ENCODE measurements around the gene GJB3.
"Not testable (repeated sequence)": the region's sequence is repeated elsewhere in the genome, so short reads cannot be mapped to it uniquely, and the experiment has no call there.

Gene GJB3

DNA sequence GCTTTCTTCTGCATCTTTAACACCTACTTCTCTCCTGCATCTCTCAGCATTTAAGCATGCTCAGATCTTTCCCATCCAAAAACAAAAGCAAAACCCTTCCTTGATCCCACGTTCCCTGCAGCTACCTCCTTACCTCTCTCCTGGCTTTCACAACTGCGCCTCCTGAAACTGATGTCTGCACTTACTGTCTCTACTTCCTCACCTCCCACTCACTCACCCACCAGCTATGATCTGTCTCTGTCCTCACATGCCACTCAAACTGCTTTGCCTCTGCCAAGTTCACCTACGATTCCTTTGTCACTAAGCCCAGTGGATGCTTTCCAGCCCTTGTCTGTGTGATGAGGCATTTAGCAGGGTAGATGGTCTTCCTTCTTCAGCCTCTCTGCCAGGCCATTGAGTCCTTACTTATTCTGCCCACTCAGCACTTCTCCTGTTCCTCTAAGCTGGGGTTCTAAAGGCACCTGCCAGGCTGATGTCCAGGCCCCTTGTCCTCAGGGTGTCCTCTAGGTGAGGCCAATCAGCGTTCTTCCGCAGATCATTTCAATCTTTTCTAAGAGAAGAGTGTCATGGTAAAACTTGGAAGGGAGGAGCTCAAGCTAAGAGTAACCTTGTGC, 10.0 kb upstream of the GJB3 start:
- no peaks in the 10 kb centered on the region for H3K9me3 ChIP-seq
- no peak overlapping the region for H3K4me3 ChIP-seq
- no peak for DNase-seq (ENCODE audit: low spot score in 2 of 2)
- no peaks in the 10 kb centered on the region for H3K36me3 ChIP-seq (replicated peaks)
- in situ Hi-C loops (cut with MboI; ENCODE audit: low sequenced_read_pairs), result no loop called here
- peaks cover 3% of the 10 kb centered on the region; the same call in 1 of the 2 replicates for H3K27me3 ChIP-seq (ENCODE audit: low read depth)
- no peaks in the 10 kb centered on the region for H3K4me1 ChIP-seq

DNA sequence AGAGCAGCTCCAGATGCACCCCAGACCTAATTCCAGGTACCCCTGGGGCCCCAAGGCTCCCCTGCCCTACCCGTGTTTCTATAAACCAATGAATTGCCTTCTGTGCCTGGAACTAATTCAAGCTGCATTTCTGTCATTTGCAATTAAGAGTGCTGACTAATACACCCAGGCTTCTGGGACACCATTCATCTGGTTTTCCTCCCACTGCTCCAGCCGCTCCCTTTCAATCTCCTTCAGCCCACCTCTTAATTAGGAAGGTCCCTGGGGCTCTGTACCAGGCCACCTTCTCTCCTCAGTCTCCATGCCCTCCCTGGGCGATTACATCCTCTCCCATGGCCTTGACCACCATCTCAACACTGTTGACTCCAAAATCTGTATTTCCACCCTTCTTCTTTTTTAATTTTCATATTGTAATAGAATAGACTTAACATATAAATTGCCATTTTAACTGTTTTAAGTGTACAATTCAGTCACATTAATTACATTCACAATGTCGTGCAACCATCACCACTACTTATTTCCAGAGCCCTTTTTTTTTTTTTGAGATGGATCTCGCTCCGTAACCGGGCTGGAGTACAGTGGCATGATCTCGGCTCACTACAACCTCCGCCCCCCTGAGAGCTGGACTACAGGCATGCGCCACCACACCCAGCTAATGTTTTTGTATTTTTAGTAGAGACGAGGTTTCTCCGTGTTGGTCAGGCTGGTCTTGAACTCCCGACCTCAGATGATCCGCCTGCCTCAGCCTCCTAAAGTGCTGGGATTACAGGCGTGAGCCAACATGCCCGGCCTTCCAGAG, 9.2 kb upstream of the GJB3 start:
- DNase-seq (ENCODE audit: low spot score in 2 of 2), result no peak
- peaks cover 3% of the 10 kb centered on the region; the same call in 1 of the 2 replicates for H3K27me3 ChIP-seq (ENCODE audit: low read depth)
- H3K4me3 ChIP-seq, result no peak overlapping the region
- H3K4me1 ChIP-seq, result no peaks in the 10 kb centered on the region
- in situ Hi-C loops (cut with MboI; ENCODE audit: low sequenced_read_pairs), result no loop called here
- no peaks in the 10 kb centered on the region for H3K9me3 ChIP-seq
- H3K36me3 ChIP-seq (replicated peaks), result no peaks in the 10 kb centered on the region

DNA sequence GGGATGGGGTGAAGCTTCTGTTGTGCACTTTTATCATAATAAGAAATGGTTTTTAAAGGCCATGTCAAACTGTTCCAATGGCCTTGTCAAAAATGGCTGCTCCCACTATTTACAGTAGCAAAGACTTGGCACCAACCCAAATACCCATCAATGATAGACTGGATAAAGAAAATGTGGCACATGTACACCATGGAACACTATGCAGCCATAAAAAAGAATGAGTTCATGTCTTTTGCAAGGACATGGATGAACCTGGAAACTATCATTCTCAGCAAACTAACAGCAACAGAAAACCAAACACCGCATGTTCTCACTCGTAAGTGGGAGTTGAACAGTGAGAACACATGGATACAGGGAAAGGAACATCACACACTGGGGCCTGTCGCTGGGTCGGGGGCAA, 7.9 kb upstream of the GJB3 start:
- H3K9me3 ChIP-seq; in situ Hi-C loops (cut with MboI; ENCODE audit: low sequenced_read_pairs); H3K27me3 ChIP-seq (ENCODE audit: low read depth): not testable (repeated sequence)

DNA sequence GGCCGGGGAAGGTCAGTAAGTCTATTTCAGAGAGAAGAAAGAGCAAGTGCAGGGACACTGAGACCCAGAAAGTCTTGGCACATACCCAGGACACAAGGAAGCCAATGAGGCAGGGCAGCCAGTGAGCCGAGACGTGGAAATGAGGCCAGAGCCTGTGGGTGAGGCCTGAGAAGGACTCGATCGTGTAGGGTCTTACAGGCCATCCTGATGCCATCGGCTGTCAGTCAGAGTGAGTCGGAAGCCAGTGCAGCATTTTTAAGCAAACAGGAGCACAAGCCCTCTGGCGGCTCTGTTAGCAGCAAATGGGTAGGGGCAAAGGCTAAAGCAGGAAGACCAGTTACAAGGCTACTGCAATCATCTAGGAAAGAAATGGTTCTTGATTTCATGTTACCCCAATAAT, 6.1 kb upstream of the GJB3 start:
- Histone ChIP-seq H3K4me3 (no peak overlapping the region), H3K9me3 (no peaks in the 10 kb centered on the region), H3K4me1 (no peaks in the 10 kb centered on the region), H3K27me3 (ENCODE audit: low read depth) (no peaks in the 10 kb centered on the region; the same call in 1 of the 2 replicates), H3K36me3 (replicated peaks) (no peaks in the 10 kb centered on the region)
- in situ Hi-C loops (cut with MboI; ENCODE audit: low sequenced_read_pairs), result no loop called here
- DNase-seq (ENCODE audit: low spot score in 2 of 2), result no peak

More for the DNA sequence above, 7.9 kb upstream of the GJB3 start:
- DNase-seq (ENCODE audit: low spot score in 2 of 2); H3K36me3 ChIP-seq (replicated peaks); H3K4me1 ChIP-seq; H3K4me3 ChIP-seq: not testable (repeated sequence)

GRCh38 chr1:34776911-34777310, 4.1 kb upstream of the GJB3 start:
- no peak for DNase-seq (ENCODE audit: low spot score in 2 of 2)
- Histone ChIP-seq H3K4me3 (no peak overlapping the region), H3K36me3 (replicated peaks) (no peaks in the 10 kb centered on the region), H3K9me3 (no peaks in the 10 kb centered on the region), H3K27me3 (ENCODE audit: low read depth) (peaks cover 4% of the 10 kb centered on the region; the same call in 1 of the 2 replicates), H3K4me1 (no peaks in the 10 kb centered on the region)
- in situ Hi-C loops (cut with MboI; ENCODE audit: low sequenced_read_pairs), result no loop called here

DNA sequence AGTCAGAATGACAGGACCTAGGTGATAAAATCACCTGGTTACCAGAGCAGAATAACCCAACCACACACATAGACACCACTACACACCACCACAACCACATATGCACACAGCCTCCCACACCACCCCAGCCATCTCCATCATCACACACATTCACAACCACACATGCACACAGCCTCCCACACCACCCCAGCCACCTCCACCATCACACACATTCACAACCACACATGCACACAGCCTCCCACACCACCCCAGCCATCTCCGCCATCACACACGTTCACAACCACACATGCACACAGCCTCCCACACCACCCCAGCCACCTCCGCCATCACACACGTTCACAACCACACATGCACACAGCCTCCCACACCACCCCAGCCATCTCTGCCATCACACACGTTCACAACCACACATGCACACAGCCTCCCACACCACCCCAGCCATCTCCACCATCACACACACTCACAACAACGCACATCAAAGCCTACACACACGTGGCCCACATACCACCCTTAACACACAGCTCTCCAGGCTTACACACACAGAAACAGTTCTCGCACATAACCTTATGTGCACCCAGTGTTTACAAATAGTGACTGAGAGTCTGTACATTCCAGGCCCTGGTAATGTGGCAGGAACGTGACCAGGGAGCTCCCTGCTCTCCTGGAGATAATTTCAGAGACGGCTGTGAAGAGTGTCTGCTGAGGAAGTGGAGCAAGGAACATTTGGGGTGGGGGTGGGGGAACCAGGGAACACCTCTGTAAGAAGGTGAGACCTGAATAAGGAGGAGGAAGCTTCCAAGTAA, 3.3 kb upstream of the GJB3 start:
- DNase-seq (ENCODE audit: low spot score in 2 of 2), result no peak
- Histone ChIP-seq H3K4me1 (no peaks in the 10 kb centered on the region), H3K36me3 (replicated peaks) (no peaks in the 10 kb centered on the region), H3K9me3 (no peaks in the 10 kb centered on the region), H3K4me3 (no peak overlapping the region), H3K27me3 (ENCODE audit: low read depth) (peaks cover 4% of the 10 kb centered on the region; the same call in 1 of the 2 replicates)
- in situ Hi-C loops (cut with MboI; ENCODE audit: low sequenced_read_pairs), result no loop called here

- DNase-seq (ENCODE audit: low spot score in 2 of 2), result no peak
- no peak overlapping the region for H3K4me3 ChIP-seq
- no peaks in the 10 kb centered on the region for H3K4me1 ChIP-seq
- no peaks in the 10 kb centered on the region for H3K36me3 ChIP-seq (replicated peaks)
- H3K27me3 ChIP-seq (ENCODE audit: low read depth), result peaks cover 4% of the 10 kb centered on the region; the same call in 1 of the 2 replicates
- no peaks in the 10 kb centered on the region for H3K9me3 ChIP-seq
- in situ Hi-C loops (cut with MboI; ENCODE audit: low sequenced_read_pairs), result no loop called here
These were observed 2.6 kb upstream of the GJB3 start for GRCh38 chr1:34778381-34778780.

- Histone ChIP-seq H3K9me3 (no peaks in the 10 kb centered on the region), H3K4me1 (no peaks in the 10 kb centered on the region), H3K4me3 (no peak overlapping the region), H3K27me3 (ENCODE audit: low read depth) (peaks cover 4% of the 10 kb centered on the region; the same call in 1 of the 2 replicates), H3K36me3 (replicated peaks) (no peaks in the 10 kb centered on the region)
- no peak for DNase-seq (ENCODE audit: low spot score in 2 of 2)
- in situ Hi-C loops (cut with MboI; ENCODE audit: low sequenced_read_pairs), result no loop called here
These were observed 2.0 kb upstream of the GJB3 start for GRCh38 chr1:34779005-34779404.

DNA sequence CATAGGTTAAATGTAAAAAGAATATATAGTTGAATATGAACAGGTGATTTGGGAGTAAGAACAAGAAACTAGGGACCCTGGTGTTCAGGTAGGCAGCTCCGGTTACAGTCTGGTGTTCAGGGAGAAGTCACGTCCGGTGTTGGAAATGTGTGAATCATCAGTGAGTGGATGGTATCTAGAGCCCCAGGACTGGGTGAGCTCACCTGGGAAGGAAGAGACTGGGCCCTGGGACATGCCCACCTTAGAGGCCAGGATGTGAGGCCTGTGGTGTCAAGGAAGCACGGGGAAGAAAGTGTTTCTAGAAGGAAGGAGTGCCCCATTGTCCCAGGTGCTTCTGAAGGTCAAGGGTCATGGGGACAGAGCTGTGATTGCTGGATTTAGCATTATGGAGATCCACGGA, 1.5 kb upstream of the GJB3 start:
- no peak for DNase-seq (ENCODE audit: low spot score in 2 of 2)
- no peaks in the 10 kb centered on the region for H3K4me1 ChIP-seq
- H3K9me3 ChIP-seq, result no peaks in the 10 kb centered on the region
- H3K27me3 ChIP-seq (ENCODE audit: low read depth), result peaks cover 4% of the 10 kb centered on the region; the same call in 1 of the 2 replicates
- in situ Hi-C loops (cut with MboI; ENCODE audit: low sequenced_read_pairs), result no loop called here
- no peaks in the 10 kb centered on the region for H3K36me3 ChIP-seq (replicated peaks)
- H3K4me3 ChIP-seq, result no peak overlapping the region

- in situ Hi-C loops (cut with MboI; ENCODE audit: low sequenced_read_pairs), result no loop called here
- Histone ChIP-seq H3K27me3 (ENCODE audit: low read depth) (peaks cover 4% of the 10 kb centered on the region; the same call in 1 of the 2 replicates), H3K9me3 (no peaks in the 10 kb centered on the region), H3K4me1 (no peaks in the 10 kb centered on the region), H3K36me3 (replicated peaks) (no peaks in the 10 kb centered on the region), H3K4me3 (no peak overlapping the region)
- DNase-seq (ENCODE audit: low spot score in 2 of 2), result no peak
These were observed 1.1 kb upstream of the GJB3 start for GRCh38 chr1:34779962-34780361.

DNA sequence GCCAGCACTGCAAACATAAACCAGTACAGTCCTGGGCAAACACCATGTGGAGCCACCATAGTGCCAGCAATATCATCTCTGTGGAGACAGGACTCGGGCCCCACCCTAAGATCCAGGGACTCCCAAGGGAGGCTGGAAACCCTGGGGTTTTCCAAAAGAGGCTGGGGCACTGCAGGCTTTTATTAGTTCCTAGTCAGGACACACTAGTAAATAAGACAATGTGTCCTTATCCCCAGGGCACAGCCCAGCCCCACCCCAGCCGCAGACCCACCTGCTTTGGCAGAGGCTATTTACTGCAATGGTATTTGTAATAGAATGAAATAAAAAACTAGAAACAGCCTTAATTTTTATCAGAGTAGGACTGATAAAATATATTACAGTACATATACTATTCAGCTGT, 486 bp upstream of the GJB3 start:
- in situ Hi-C loops (cut with MboI; ENCODE audit: low sequenced_read_pairs), result no loop called here
- Histone ChIP-seq H3K4me1 (no peaks in the 10 kb centered on the region), H3K36me3 (replicated peaks) (no peaks in the 10 kb centered on the region), H3K4me3 (no peak overlapping the region), H3K9me3 (no peaks in the 10 kb centered on the region), H3K27me3 (ENCODE audit: low read depth) (peaks cover 4% of the 10 kb centered on the region; the same call in 1 of the 2 replicates)
- DNase-seq (ENCODE audit: low spot score in 2 of 2), result no peak

DNA sequence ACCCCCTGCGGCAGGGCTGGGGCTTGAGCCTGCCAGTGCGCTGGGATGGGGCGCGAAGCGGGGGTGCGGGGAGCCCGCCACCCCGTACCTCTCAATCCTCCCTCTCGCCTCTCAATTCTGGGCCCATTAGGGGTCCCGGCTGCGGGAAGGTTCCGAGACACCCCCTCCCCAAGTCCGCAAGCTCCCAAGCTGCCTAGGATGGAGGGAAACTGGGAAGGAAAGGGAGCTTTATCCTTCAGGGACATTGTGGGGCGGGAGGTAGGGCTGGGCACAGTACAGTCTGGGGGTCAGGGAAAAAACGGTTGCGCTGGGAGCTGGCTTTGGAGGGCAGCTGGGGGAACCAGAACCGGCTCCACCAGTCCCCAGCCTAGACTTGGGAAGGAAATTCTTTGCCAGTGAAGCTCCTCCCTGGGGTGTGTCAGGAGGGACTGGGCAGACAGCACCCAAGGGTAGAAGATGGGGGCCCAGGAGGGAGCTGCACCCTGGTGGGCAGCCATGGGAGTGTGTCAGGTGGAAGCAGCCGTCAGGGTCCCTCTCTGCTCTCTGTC, 904 bp downstream of the GJB3 start:
- H3K4me3 ChIP-seq, result no peak overlapping the region
- H3K27me3 ChIP-seq (ENCODE audit: low read depth), result peaks cover 4% of the 10 kb centered on the region; the same call in 1 of the 2 replicates
- no peaks in the 10 kb centered on the region for H3K4me1 ChIP-seq

GRCh38 chr1:34784751-34785221, 3.8 kb downstream of the GJB3 start:
- DNase-seq (ENCODE audit: low spot score in 2 of 2), result no peak
- Histone ChIP-seq H3K4me1 (no peaks in the 10 kb centered on the region), H3K36me3 (replicated peaks) (no peaks in the 10 kb centered on the region), H3K27me3 (ENCODE audit: low read depth) (peaks cover 4% of the 10 kb centered on the region; the same call in 1 of the 2 replicates), H3K9me3 (no peaks in the 10 kb centered on the region), H3K4me3 (no peak overlapping the region)
- in situ Hi-C loops (cut with MboI; ENCODE audit: low sequenced_read_pairs), result no loop called here

More for the DNA sequence above, 904 bp downstream of the GJB3 start:
- no peaks in the 10 kb centered on the region for H3K9me3 ChIP-seq
- no peak for DNase-seq (ENCODE audit: low spot score in 2 of 2)
- in situ Hi-C loops (cut with MboI; ENCODE audit: low sequenced_read_pairs), result no loop called here
- H3K36me3 ChIP-seq (replicated peaks), result no peaks in the 10 kb centered on the region

Measured in HAP-1 (cell line).